GM12878 (cell line): ENCODE measurements around the gene CA6. TPM values are rescaled to one million over a fixed set of nuclear protein-coding genes. Genes with fewer than 3 reads are reported as not detected.

ENCODE experiments used
- ATAC-seq: fragments of 200-7000 bp; cut with Tn5 transposase; 3 replicates; pipeline ENCODE4 v1.9.1; 2020; ENCODE audit warnings: mild to moderate bottlenecking, moderate library complexity
- BruUV-seq: library from RNA; stranded (reverse); fragments of 400-500 nt; replicated peaks from 2 replicates; lab custom pipeline; 2021; lab: Mats Ljungman, UMichigan
- CTCF ChIA-PET: fragments of 300-600 bp; sonication (Branson Sonifier 250); formaldehyde crosslinking; extraction: SDS; loops from one replicate; lab custom pipeline; 2021; ENCODE audit warnings: inconsistent platforms; lab: Yijun Ruan, JAX
- POLR2A ChIA-PET: fragments of 350-600 bp; formaldehyde crosslinking; extraction: SDS; loops from one replicate; lab custom pipeline; 2021; ENCODE audit warnings: inconsistent platforms; lab: Charles Lee
- RAD21 ChIA-PET: fragments of 300-600 bp; sonication (Branson Sonifier 250); formaldehyde crosslinking; loops from one replicate; lab custom pipeline; 2023; ENCODE audit warnings: antibody characterized with exemption; ENCODE audit not compliant: unreplicated experiment; lab: Charles Lee
- SMC1A ChIA-PET: fragments of 300-600 bp; sonication (Branson Sonifier 250); formaldehyde crosslinking; loops from one replicate; lab custom pipeline; 2023; ENCODE audit not compliant: unreplicated experiment, uncharacterized antibody; lab: Charles Lee
- DNase-seq: peaks from one replicate; pipeline ENCODE4 v3.0.0-alpha.2; 2011; ENCODE audit warnings: low read depth, low spot score
- FAIRE-seq: peaks from 3 replicates; lab custom pipeline; 2011; peaks lifted over from hg19 to GRCh38; lab: Jason Lieb, UNC
- H2AFZ ChIP-seq: 2 replicates; pipeline ENCODE4 v1.6.0; 2011; ENCODE audit warnings: low read depth, low read length, control low read depth; ENCODE audit not compliant: control insufficient read depth
- H3K27ac ChIP-seq: 2 replicates; pipeline ENCODE4 v1.5.1; 2011; ENCODE audit warnings: control low read depth; ENCODE audit not compliant: control insufficient read depth, insufficient read depth
- H3K27me3 ChIP-seq, 2 experiments: replicated peaks in 1 of 2; 2 replicates each; pipeline versions ENCODE4 v1.6.0 to v1.6.1; 2011; ENCODE audit warnings: low read length in 1 of 2; ENCODE audit not compliant: control insufficient read depth in 2 of 2, insufficient read depth in 2 of 2
- H3K36me3 ChIP-seq, 2 experiments: 2 replicates each; pipeline ENCODE4 v1.5.1; 2011; ENCODE audit warnings: low read length in 1 of 2; ENCODE audit not compliant: control insufficient read depth in 2 of 2, insufficient read depth in 2 of 2
- H3K4me1 ChIP-seq: 2 replicates; pipeline ENCODE4 v1.6.1; 2011; ENCODE audit warnings: mild to moderate bottlenecking, low read length, moderate library complexity, mixed read lengths; ENCODE audit not compliant: control insufficient read depth, insufficient read depth
- H3K4me2 ChIP-seq: 2 replicates; pipeline ENCODE4 v1.6.0; 2011; ENCODE audit warnings: control low read depth; ENCODE audit not compliant: control insufficient read depth, insufficient read depth
- H3K4me3 ChIP-seq: fragments of 200-600 bp; sonication (generic); 2 replicates; pipeline ENCODE4 v1.5.1; 2016
- H3K79me2 ChIP-seq: 2 replicates; pipeline ENCODE4 v1.6.0; 2011; ENCODE audit warnings: low read length; ENCODE audit not compliant: control insufficient read depth, insufficient read depth
- H3K9ac ChIP-seq: 2 replicates; pipeline ENCODE4 v1.8.0; 2011; ENCODE audit warnings: low read length, control low read depth, mixed read lengths; ENCODE audit not compliant: control insufficient read depth, insufficient read depth
- H3K9me3 ChIP-seq: replicated peaks from 3 replicates; pipeline ENCODE4 v1.5.1; 2011; ENCODE audit warnings: mild to moderate bottlenecking, low read length; ENCODE audit not compliant: control insufficient read depth, insufficient read depth
- H4K20me1 ChIP-seq: 2 replicates; pipeline ENCODE4 v1.6.0; 2011; ENCODE audit not compliant: control insufficient read depth, insufficient read depth
- BMI1 ChIP-seq: fragments of 450-650 bp; IDR thresholded peaks from 2 replicates; pipeline ENCODE4 v1.6.1; 2016; ENCODE audit warnings: mild to moderate bottlenecking, moderate library complexity, borderline replicate concordance
- MEF2B ChIP-seq: fragments of 450-650 bp; IDR thresholded peaks from 2 replicates; pipeline ENCODE4 v1.6.1; 2018; ENCODE audit warnings: mild to moderate bottlenecking, moderate library complexity; ENCODE audit not compliant: partially characterized antibody, poor library complexity, severe bottlenecking
- MTA2 ChIP-seq: fragments of 450-650 bp; IDR thresholded peaks from 2 replicates; pipeline ENCODE4 v1.6.1; 2016; ENCODE audit warnings: low read depth, mild to moderate bottlenecking, moderate library complexity
- WGBS: methylation state at CpG from one replicate; pipeline ENCODE4 v1.1.6; 2016; ENCODE audit warnings: low lambda C conversion rate; ENCODE audit not compliant: insufficient replicate concordance, insufficient coverage; ENCODE audit errors: missing lambda C conversion rate; 5-methylcytosine and 5-hydroxymethylcytosine counted together
- in situ Hi-C: fragments of 300-500 bp; cut with MboI; formaldehyde crosslinking; loops from 9 replicates; pipeline ENCODE4 v1.14.3; 2018; ENCODE audit warnings: mixed read lengths
- intact Hi-C: fragments of 100-400 bp; cut with micrococcal nuclease; formaldehyde crosslinking; loops from one replicate; pipeline ENCODE4 v1.14.2; 2022; ENCODE audit not compliant: unreplicated experiment
- polyA plus RNA-seq, 11 experiments: library from polyadenylated mRNA; depleted of rRNA in 4 of 11; unstranded in 6 of 11; stranded (reverse) in 5 of 11; fragments of >200 nt; fragmentation: Nextera tagmentation in 4 of 11; fragmentation: Illumina TruSeq in 1 of 11; extraction: Ambion mirVana in 4 of 11; extraction: Trizol in 1 of 11; gene quantifications; 1 replicate in 1 of 11; 2 replicates in 10 of 11; pipeline versions ENCODE4 v1.2.1 to v1.2.3, GENCODE V29; 2011 to 2016; ENCODE audit warnings: inconsistent platforms in 2 of 11, missing spikeins in 2 of 11, low read depth in 1 of 11
- total RNA-seq, 4 experiments: library from RNA; depleted of rRNA in 3 of 4; stranded (reverse); fragments of >200 nt in 3 of 4; fragmentation: Illumina TruSeq in 1 of 4; extraction: Trizol in 1 of 4; gene quantifications; 2 replicates each; pipeline versions ENCODE4 v1.2.1 to v1.2.3, GENCODE V29; 2013 to 2021
- TF ChIP-seq, protein P1 (sequence below): IDR thresholded peaks from 2 replicates; pipeline ENCODE4 v1.6.1; 2012; ENCODE audit warnings: mild to moderate bottlenecking, low read depth, low read length

The CA6 gene
- total and polyA plus RNA-seq, 10 of the 15 experiments (the other 5 are each of a cell fraction or from before 2014, with no cell fraction given) = not detected

GRCh38 chr1:8974551-8974950, 28.9 kb downstream of the CA6 start (continued):
- TF ChIP-seq, protein P1, sequence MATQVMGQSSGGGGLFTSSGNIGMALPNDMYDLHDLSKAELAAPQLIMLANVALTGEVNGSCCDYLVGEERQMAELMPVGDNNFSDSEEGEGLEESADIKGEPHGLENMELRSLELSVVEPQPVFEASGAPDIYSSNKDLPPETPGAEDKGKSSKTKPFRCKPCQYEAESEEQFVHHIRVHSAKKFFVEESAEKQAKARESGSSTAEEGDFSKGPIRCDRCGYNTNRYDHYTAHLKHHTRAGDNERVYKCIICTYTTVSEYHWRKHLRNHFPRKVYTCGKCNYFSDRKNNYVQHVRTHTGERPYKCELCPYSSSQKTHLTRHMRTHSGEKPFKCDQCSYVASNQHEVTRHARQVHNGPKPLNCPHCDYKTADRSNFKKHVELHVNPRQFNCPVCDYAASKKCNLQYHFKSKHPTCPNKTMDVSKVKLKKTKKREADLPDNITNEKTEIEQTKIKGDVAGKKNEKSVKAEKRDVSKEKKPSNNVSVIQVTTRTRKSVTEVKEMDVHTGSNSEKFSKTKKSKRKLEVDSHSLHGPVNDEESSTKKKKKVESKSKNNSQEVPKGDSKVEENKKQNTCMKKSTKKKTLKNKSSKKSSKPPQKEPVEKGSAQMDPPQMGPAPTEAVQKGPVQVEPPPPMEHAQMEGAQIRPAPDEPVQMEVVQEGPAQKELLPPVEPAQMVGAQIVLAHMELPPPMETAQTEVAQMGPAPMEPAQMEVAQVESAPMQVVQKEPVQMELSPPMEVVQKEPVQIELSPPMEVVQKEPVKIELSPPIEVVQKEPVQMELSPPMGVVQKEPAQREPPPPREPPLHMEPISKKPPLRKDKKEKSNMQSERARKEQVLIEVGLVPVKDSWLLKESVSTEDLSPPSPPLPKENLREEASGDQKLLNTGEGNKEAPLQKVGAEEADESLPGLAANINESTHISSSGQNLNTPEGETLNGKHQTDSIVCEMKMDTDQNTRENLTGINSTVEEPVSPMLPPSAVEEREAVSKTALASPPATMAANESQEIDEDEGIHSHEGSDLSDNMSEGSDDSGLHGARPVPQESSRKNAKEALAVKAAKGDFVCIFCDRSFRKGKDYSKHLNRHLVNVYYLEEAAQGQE = no peak
- no peak for TF ChIP-seq MEF2B

GRCh38 chr1:8976338-8976737, 30.7 kb downstream of the CA6 start:
- RAD21 ChIA-PET = no interaction called here
- CTCF ChIA-PET = interaction anchor here (0.6 to 1.2 kb wide), 3 partner anchors 13 to 1372 kb away, joined by 3 read pairs; no protein-coding TSS in a partner anchor
- peaks cover 0 to 2% of the 10 kb centered on the region in 2 experiments; a peak in 2 of 4 replicates for H3K27me3 ChIP-seq
- no peak for TF ChIP-seq BMI1
- TF ChIP-seq MTA2 = no peak
- in situ Hi-C loops (no loop called here), intact Hi-C loops (no loop called here)
- no peak overlapping the region for H3K9ac ChIP-seq
- no peak overlapping the region for H3K27ac ChIP-seq
- H3K4me2 ChIP-seq = no peak overlapping the region
- SMC1A ChIA-PET = no interaction called here
- DNase-seq = no peak
- no peak overlapping the region for H2AFZ ChIP-seq
- no peaks in the 10 kb centered on the region for H3K36me3 ChIP-seq
- no peak for ATAC-seq
- BruUV-seq = no TSS peak
- no peaks in the 10 kb centered on the region for H3K4me1 ChIP-seq
- H3K4me3 ChIP-seq = no peak overlapping the region
- no peaks in the 10 kb centered on the region for H3K79me2 ChIP-seq
- H4K20me1 ChIP-seq = no peaks in the 10 kb centered on the region
- FAIRE-seq = no peak
- no peaks in the 10 kb centered on the region for H3K9me3 ChIP-seq
- WGBS = 31% methylated on average over 5 of the region's 5 CpGs
- POLR2A ChIA-PET = no interaction called here
